Measurements from ENCODE around the gene AUTS2. TPM values are rescaled to one million over a fixed set of nuclear protein-coding genes. Genes with fewer than 3 reads are reported as not detected.

Gene AUTS2
- total and polyA plus RNA-seq, 2 experiments from 2014 or later, result 32.0 to 91.0 TPM

- Histone ChIP-seq H3K27me3 (ENCODE audit: insufficient read depth) (no peaks in the 10 kb centered on the region), H3K4me2 (peak overlapping the region; percentile 42; the same call in 1 of the 2 replicates), H3K27ac (ENCODE audit: low read depth) (no peak overlapping the region), H3K36me3 (ENCODE audit: insufficient read depth) (no peaks in the 10 kb centered on the region), H3K9me2 (ENCODE audit: insufficient read depth) (peaks cover 3% of the 10 kb centered on the region; the same call in 1 of the 2 replicates), H3K79me2 (replicated peaks; ENCODE audit: insufficient read depth) (peaks cover 93% of the 10 kb centered on the region), H3K4me1 (ENCODE audit: insufficient read depth) (peaks cover 73% of the 10 kb centered on the region), H4K20me1 (replicated peaks; ENCODE audit: insufficient read depth) (peaks cover 22% of the 10 kb centered on the region), H2AFZ (no peak overlapping the region), H3F3A (replicated peaks; ENCODE audit: low read depth) (peaks cover 12% of the 10 kb centered on the region), H3K4me3 (no peak overlapping the region)
- no peak overlapping the region for H3K4me3 Mint-ChIP-seq
- ATAC-seq (no peak), DNase-seq (ENCODE audit: low spot score) (no peak)
- TF ChIP-seq ZNF331 (CRISPR knock-in tag; IDR thresholded peaks at IDR 0.05; ENCODE audit: low read depth), result no peak
- no peak for TF ChIP-seq POLR2AphosphoS5 (IDR thresholded peaks at IDR 0.05; ENCODE audit: low read depth)
- TF ChIP-seq CREB1 (CRISPR knock-in tag; IDR thresholded peaks at IDR 0.05; ENCODE audit: low read depth), result no peak
- TF ChIP-seq ETS1 (IDR thresholded peaks at IDR 0.05), result no peak
- TF ChIP-seq CTCF (conservative IDR thresholded peaks at IDR 0.05; ENCODE audit: low read depth in 2 of 2), result no peak
- TF ChIP-seq EZH2 (IDR thresholded peaks at IDR 0.05; ENCODE audit: low read depth, unreplicated experiment), result no peak
- TF ChIP-seq ZNF462 (CRISPR knock-in tag; IDR thresholded peaks at IDR 0.05), result no peak
- no peak for TF ChIP-seq REST (IDR thresholded peaks at IDR 0.05; ENCODE audit: unreplicated experiment)
- no peak for TF ChIP-seq EZH2phosphoT487 (IDR thresholded peaks at IDR 0.05; ENCODE audit: unreplicated experiment)
- no peak for TF ChIP-seq ZNF114 (CRISPR knock-in tag; IDR thresholded peaks at IDR 0.05)
- no peak for TF ChIP-seq JUNB (IDR thresholded peaks at IDR 0.05; ENCODE audit: unreplicated experiment)
- no peak for TF ChIP-seq STAT1 (IDR thresholded peaks at IDR 0.05; ENCODE audit: unreplicated experiment)
- TF ChIP-seq NANOG (IDR thresholded peaks at IDR 0.05; ENCODE audit: borderline replicate concordance), result no peak
- peaks cover 77% of the 10 kb centered on the region for H3K4me1 Mint-ChIP-seq
- H3K36me3 Mint-ChIP-seq (ENCODE audit: low read depth), result peaks cover 12% of the 10 kb centered on the region
- peaks cover 2% of the 10 kb centered on the region; the same call in 1 of the 3 replicates for H3K9me3 Mint-ChIP-seq
- H3K27me3 Mint-ChIP-seq (ENCODE audit: insufficient read depth, low read depth, poor library complexity), result peaks cover 8% of the 10 kb centered on the region
- no peak overlapping the region for H3K27ac Mint-ChIP-seq
Observed at GRCh38 chr7:70725448-70725847, 1127.2 kb downstream of the AUTS2 start.

Measured in GM23338 (cell line).